ENCODE data around the gene KIAA1671.

KIAA1671 gene

GRCh38 chr22:25120761-25121212 is 168.3 kb downstream of the KIAA1671 start:
- DNase-seq = no peak

DNA sequence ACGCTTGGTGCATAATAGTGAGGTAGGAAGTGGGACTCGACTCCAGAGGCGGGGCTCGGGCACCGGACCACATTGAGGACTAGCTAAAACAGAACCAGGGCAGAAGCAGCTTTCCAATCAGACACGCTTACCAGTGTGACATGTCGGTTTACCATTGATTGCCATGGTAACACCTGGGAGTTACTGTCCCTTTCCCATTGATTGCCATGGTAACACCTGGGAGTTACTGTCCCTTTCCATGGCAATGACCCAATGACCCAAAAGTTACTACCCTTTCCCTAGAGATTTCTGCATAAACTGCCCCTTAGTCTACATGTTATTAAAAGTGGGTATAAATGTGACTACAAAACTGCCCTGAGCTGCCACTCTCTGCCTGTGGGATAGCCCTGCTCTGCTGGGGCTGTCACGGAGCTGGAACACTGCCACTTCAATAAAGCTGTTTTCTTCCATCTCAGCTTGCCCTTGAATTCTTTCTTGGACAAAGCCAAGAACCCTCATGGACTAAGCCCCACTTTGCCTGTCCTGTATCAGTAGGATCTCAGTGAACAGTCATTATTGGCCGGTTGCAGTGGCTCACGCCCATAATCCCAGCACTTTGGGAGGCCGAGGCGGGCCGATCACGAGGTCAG is 169.7 kb downstream of the KIAA1671 start:
- DNase-seq = no peak

DNA sequence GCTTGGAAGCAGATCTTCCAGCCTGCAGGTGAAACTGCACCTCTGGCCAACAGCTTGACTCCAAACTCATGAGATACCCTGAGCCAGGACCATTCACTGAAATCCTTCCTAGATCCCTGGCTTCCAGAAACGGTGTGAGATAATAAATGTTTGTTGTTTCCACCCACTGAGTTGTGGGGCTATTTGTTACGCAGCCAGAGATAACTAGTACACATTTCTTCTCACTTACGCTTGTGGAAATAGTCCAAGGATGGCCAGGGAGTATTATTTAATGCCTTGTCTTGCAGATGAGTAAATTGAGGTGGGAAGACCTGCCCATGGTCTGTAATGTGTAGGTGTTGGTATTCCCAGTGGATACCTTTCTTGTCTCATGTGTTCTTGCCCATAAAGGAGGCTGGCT is 171.2 kb downstream of the KIAA1671 start:
- DNase-seq = no peak

GRCh38 chr22:25125693-25126357 is 173.3 kb downstream of the KIAA1671 start:
- DNase-seq = no peak

DNA sequence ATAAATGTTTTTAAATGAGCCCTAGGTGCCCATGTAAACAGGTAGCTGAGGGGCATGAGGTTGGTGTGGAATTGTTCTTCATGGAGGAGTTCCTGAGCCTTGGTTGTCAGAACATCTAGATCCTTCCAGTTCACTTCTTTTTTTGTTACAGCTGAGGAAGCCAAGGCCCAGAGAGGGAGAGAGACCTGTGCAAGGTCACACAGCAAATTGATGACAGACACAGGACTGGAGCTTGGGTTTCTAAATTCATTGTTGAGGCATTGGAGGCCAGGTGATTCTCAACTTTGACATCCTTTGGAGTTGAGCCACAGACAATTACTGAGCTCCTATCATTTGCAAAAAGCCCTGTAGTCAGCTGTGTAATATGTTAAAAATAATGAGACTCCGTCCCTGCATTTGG is 174.0 kb downstream of the KIAA1671 start:
- DNase-seq = no peak

GRCh38 chr22:25127318-25127717 is 174.8 kb downstream of the KIAA1671 start:
- DNase-seq = no peak

- DNase-seq = no peak
These were observed 177.9 kb downstream of the KIAA1671 start for GRCh38 chr22:25130462-25130861.

- DNase-seq = no peak
These were observed 178.8 kb downstream of the KIAA1671 start for GRCh38 chr22:25131198-25131887.

- no peak for DNase-seq
These were observed 181.5 kb downstream of the KIAA1671 start for GRCh38 chr22:25134028-25134427.

GRCh38 chr22:25134451-25134850 is 181.9 kb downstream of the KIAA1671 start:
- DNase-seq = no peak

DNA sequence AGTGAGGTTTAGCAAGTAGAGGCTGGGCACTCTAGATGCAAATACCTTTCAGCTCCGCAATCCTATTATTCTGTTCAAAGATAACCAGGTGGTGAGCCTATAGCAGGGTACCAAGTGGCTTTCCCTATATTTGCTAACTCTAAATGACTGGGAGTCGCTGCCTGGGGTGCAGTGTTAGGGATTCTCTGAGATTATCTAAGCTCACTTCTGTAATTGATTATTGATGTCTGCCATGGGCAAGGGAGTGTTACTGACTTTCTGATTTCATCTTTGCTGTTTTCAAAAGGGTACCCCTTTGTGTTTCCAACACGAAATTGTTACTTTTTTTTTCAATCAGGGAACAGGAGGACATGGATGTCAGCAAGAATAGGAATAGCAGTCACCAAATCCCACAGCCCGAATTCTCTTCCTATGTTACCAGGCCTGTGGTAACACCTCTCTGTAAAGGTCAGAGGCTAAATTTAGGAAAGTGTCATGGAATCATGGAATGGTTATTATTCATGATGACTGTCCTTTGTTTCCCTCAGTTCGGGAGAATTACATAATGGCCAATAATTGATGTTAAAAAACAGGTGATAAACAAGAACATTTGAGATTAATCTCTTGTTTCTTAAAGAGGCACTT is 184.5 kb downstream of the KIAA1671 start:
- no peak for DNase-seq

GRCh38 chr22:25137577-25138525 is 185.3 kb downstream of the KIAA1671 start:
- DNase-seq = no peak

DNA sequence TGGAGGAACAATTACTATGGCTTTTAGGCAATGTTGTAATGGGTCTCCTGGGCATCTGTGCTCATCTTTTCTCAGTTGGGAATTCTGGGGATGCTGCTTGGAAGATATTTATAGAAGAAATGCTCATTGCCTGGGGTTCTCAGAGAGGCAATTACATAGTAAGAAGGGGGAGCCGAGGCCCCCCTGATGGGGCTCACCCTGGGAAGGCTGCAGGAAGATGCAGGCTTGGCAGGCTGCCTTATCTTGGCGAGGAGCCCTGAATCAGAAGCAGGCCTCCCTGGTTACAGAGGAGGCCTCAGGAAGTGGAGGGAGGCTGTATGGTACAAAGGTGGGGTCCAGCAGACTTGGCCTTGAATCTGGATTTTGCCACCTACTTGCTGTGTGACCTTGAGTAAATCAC is 186.5 kb downstream of the KIAA1671 start:
- no peak for DNase-seq

GRCh38 chr22:25142102-25142501 is 189.6 kb downstream of the KIAA1671 start:
- no peak for DNase-seq

DNA sequence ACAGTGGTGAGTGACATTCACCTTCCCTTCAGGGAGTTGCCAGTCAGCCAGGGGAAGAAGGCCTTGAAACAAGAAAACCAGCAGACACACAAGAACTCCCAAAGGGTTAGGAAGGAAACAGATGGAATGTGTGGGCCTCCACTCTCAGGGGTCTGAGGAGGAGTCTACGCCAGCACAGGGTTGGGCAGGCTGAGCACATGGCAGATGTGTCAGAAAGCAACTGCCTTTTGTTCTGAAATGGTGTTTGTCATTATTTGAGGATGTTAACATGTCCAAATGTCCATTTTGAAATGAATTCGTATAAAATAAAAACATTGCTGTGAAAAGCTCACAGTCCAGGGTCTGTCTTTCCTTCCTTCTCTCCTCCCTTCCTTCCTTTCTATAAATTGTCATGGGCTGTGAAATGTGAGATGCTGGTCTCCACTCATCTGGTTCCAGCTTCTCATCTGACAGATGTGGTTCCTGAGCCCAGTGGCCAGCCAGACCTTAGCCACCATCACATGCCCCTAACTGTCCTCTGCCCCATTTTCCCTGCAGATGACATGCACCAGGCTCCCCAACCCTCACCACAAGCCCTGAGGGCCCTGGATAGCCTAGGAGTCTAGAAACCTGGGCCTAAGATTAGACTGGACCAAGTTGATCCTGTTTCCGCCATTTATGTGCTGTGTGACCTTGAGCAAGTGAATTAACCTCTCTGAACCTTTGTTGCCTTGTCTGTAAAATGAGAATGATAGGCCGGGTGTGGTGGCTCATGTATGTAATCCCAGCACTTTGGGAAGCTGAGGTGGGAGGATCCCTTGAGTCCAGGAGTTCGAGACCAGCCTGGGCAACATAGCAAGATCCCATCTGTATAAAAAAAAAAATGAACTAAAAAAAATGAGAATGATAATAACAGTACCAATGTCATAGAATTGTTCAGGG is 190.9 kb downstream of the KIAA1671 start:
- DNase-seq = no peak

DNA sequence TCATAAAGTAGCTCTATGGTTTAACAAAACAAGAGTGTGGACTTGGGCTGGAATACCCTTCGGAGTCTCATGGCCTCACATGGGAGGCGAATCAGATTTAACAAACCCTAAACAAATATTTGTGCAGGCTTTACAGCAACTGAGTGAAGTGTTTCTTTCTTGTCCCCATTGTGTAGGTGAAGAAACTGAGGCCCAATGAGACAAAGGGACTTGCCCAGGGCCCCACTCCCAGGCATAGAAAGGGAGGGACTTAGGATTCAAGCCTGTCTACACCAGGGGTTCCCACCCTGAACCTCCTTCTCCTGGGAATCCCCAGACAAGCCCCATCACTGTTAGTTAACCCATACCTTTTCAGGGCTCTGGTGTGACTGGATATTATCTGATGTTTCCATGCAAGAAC is 192.0 kb downstream of the KIAA1671 start:
- no peak for DNase-seq

GRCh38 chr22:25146307-25146706 is 193.8 kb downstream of the KIAA1671 start:
- no peak for DNase-seq

GRCh38 chr22:25146906-25147641 is 194.6 kb downstream of the KIAA1671 start:
- no peak for DNase-seq

GRCh38 chr22:25147642-25147928 is 195.1 kb downstream of the KIAA1671 start:
- no peak for DNase-seq

DNA sequence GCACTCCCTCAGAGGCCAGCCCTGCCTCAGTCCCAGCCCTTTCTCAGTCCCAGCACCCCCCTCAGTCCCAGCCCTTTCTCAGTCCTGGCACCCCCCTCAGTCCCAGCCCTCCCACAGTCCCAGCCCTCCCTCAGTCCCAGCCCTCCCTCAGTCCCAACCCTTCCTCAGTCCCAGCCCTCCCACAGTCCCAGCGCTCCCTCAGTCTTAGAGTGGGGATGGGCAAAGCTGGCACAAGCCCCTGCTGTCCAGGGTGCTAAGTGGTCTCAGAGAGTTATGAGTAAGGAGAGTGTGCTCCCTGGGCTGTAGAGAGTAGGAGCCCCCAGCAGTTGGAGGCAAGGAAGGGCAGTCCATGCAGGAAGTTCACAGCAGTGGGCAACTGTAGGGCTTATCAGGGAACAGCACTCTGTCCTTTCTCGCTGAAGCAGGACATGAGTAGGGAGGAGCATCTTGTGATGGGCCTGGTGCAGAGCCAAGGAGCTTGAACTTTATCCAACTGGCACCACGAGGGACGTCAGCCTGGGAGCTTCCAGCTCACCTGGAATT is 195.7 kb downstream of the KIAA1671 start:
- DNase-seq = no peak

DNA sequence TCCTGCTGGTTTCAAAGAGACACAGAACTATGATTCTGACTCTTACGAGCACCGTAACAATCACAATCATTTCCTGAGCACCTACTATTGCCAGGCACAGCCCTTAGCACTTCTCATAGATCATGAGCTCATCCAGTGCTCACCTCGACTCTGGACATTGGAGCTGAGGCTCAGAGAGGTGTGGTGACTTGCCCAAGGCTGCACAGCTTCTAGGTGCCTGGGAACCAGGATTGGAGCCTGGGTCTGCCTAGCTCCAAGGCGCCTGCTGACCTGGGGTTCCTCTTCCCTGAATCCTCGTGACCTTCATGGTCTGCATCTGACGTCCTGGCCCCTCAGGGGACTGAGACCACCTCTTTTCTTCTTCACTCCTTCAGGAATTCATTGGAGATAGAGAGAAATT is 196.5 kb downstream of the KIAA1671 start:
- no peak for DNase-seq
